ENCODE results near the gene EFCC1.

DNA sequence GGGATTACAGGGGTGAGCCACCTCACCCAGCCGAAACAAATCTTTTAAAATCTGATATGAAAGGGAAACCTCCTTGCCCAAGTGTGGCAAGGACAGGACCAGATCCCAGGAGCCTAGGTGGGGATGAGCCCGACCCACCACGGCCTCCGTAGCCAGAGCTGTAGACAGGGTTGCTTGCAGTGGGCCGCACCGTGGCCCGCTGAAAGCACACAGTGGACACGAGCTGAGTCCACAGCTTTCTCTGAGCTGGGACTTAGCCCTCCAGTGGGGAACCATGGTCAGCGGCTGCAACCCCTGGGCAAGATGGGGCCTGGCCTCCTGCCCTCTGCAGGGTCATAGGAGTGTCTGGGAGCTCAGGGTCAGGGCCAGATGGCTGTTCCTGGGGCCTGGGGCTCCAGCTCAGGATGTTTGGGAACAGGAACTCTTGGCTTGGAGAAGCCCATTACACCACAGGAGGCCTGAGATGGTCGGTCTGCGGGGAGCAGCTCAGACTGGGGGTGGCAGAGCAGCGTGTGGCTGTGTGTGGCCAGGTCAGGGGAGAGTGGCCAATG is 84.1 kb downstream of the EFCC1 start:
- TF ChIP-seq POLR2A (IDR thresholded peaks at IDR 0.05): no peak
- TF ChIP-seq, protein P1, sequence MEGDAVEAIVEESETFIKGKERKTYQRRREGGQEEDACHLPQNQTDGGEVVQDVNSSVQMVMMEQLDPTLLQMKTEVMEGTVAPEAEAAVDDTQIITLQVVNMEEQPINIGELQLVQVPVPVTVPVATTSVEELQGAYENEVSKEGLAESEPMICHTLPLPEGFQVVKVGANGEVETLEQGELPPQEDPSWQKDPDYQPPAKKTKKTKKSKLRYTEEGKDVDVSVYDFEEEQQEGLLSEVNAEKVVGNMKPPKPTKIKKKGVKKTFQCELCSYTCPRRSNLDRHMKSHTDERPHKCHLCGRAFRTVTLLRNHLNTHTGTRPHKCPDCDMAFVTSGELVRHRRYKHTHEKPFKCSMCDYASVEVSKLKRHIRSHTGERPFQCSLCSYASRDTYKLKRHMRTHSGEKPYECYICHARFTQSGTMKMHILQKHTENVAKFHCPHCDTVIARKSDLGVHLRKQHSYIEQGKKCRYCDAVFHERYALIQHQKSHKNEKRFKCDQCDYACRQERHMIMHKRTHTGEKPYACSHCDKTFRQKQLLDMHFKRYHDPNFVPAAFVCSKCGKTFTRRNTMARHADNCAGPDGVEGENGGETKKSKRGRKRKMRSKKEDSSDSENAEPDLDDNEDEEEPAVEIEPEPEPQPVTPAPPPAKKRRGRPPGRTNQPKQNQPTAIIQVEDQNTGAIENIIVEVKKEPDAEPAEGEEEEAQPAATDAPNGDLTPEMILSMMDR (IDR thresholded peaks at IDR 0.05): no peak

All from tibial nerve (tissue), 3 donors.